GM12891 (cell line): ENCODE data around the gene CARD6.

Source experiments
- POLR2A ChIP-seq: IDR thresholded peaks from 2 replicates; pipeline ENCODE4 v1.6.1; 2011; ENCODE audit warnings: low read depth, low read length, control low read depth
- POLR2AphosphoS5 ChIP-seq: IDR thresholded peaks from 2 replicates; pipeline ENCODE4 v1.6.1; 2011; ENCODE audit warnings: low read depth, low read length, control low read depth

DNA sequence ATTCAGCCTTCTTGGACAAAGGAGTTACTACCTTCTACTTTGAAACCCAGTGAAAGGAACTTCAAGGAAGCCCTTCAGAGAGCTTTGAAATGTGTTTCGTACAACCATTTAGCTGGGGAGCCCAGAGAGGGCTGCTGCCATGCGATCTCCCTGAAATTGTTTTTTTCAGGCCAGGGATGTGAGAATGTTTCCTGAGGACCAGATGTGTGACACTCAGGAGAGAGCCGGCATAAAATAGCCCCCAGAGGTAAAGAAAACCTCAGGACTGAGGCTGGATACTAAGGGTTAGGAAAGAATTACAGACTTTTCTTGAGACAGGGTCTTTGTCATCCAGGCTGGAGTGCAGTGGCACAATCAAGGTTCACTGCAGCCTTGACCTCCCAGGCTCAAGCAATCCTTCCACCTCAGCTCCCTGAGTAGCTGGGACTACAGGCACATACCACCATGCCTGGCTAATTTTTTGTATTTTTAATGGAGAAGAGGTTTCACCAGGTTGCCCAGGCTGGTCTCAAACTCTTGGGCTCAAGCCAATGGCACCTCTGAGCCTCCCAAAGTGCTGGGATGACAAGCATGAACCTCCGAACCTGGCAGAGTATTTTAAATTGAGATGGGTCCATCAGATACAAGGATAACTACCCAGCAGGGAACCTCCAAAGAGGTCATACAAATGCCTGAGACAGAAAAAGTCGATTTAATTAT is 14.5 kb upstream of the CARD6 start:
- peak; percentile 67 for TF ChIP-seq POLR2A
- peak; percentile 59; the same call in 1 of the 2 replicates for TF ChIP-seq POLR2AphosphoS5
